ENCODE results near the gene CST9.
"Not testable (repeated sequence)": the region's sequence is repeated elsewhere in the genome, so short reads cannot be mapped to it uniquely, and the experiment has no call there.

Gene CST9

GRCh38 chr20:23588434-23589403 lies 17.0 kb downstream of the CST9 start:
- no peak for DNase-seq

- DNase-seq = no peak
Observed at GRCh38 chr20:23587631-23588030, 18.1 kb downstream of the CST9 start.

DNA sequence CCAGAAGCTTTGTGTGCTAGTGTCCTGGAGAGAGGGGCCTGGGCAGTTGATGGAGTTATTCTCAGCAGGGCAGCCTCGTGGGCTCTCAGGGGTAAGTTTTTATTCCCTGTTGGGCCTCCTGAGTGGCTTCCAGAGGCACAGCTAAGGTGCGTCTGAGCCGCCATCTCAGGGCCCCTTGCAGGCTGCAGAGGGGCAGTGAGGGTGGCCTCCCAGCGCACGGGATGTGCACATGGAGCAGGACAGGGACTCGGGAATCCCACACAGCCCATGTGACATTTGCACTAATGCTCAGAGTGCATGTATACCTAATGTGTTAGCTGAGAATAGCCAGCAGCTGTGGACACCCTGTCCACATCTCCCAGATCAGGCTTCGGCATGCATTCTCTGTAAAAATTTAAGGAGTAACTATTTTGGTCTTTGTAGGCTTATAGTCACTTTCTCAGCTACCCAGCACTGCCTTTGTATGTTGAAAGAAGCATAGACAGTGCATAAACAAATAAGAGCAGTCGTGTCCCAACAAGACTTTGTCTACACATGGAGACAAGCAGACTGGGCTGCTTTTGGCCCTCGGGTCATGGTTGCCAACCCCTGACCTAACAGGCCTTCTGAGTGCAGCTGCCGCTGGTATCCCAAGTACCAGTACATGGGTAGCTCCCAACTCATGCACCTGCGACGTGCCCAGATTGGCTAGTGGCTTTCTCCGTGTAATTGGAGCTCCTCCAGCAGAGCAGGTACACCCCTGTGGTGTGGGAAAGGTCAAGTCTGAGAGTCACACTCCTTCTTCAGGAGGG lies 18.8 kb downstream of the CST9 start:
- DNase-seq = no peak

DNA sequence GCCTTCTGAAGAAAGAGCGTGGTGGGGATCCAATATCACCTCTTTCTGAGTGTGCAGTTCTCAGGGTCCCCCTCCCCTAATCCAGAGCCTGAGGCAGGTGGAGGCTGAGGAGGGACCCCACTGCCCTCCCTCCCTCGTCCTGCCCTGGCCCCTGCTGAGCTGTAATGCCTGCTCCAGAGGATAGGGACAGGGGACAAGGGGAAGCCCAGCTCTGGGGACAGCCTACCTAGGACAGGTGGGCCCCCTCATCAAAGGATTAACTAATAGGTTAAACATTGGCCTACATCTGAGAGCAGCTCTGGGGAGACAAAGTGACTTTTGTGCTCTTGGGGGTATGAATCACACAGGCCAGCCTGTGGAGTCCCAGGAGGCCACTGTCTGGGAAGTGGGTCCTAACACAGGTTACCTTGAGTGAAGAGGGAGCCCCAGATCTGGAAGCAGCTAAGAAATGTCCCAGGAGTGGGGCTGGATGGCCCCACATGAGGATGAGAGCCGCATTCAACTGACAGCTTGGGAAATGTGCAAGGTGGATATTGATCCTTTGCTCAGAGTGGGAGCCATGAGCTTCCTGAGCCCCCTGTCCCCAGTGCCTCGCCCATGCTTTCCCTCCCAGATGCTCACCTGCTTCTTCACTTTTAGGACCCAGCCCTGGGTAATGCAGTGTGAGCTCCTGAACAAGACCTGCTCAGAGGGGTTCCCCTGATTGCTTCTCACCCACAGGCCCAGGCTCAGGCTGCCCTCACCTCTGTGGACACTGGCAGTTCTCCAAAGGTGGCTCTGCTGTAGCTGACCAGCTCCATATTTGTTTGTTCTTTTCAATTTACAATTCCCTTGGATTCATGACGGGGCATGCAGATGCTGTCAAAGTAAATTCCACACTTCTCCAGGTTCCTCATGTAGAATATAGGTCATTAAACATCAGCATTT lies 19.6 kb downstream of the CST9 start:
- DNase-seq = no peak

- DNase-seq = no peak
Observed at GRCh38 chr20:23585449-23585807, 20.3 kb downstream of the CST9 start.

- no peak for DNase-seq
Observed at GRCh38 chr20:23584434-23585199, 21.1 kb downstream of the CST9 start.

DNA sequence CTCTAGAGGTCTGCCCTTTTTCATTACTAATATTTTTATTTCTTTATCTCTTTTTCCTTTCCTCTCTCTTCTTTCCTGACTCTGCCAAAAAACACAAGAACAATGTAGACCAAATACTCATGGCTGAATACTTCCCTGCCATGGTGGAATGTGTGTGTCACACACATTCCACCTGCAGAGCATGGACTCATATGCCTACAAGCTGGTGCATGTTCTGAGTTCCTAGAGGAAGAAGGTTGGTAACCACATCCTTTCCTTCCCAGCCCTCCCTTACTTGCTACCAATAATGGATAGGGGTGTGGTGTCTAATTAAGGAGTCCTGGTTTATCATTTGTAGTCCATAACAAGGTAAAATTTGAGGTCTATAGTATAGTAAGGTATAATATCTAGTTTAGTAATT lies 22.2 kb downstream of the CST9 start:
- no peak for DNase-seq

GRCh38 chr20:23582293-23582692 lies 23.4 kb downstream of the CST9 start:
- DNase-seq = no peak

GRCh38 chr20:23581833-23582232 lies 23.9 kb downstream of the CST9 start:
- not testable (repeated sequence) for DNase-seq

DNA sequence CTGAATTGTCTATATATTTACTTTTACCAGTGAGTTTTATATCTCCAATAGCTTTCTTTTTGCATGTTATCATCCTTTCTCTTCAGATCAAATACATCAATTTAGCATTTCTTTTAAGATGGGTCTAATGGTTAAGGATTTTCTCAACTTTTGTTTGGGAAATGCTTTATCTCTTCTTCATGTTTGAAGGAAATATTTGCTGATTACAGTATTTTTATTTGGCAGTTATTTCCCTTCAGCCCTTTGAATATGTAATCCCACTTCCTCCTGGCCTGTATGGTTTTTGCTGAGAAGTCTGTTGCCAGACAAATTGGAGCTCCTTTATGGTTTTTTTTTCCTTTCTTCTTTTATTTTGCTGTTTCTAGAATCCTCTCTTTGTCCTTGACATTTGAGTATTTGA lies 30.7 kb downstream of the CST9 start:
- no peak for DNase-seq

DNA sequence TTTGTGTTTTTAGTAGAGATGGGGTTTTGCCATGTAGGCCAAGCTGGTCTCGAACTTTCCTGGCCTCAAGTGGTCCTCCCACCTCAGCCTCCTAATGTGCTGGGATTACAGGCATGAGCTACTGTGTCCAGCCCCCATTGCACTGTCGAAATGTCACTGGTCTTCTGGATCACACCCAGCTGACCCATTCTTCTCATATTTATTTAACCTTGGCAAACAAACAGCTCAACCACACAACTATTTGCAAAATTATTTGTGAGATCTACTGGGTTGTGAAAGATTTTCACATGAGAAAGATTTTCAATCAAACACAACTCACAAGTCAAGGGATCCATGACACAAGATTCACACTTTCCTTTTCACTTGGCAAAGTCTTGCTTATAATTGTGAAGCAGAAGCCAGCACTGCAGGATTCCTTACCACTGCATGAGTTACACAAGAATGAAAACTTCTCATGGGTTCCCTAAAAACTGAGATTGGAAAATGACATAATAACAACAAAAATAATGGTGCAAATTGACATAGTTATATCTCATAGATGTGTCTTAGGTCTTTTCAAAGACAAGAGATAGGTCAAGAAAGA lies 35.4 kb downstream of the CST9 start:
- no peak for DNase-seq

- DNase-seq = no peak
Observed at GRCh38 chr20:23569570-23569969, 36.1 kb downstream of the CST9 start.

DNA sequence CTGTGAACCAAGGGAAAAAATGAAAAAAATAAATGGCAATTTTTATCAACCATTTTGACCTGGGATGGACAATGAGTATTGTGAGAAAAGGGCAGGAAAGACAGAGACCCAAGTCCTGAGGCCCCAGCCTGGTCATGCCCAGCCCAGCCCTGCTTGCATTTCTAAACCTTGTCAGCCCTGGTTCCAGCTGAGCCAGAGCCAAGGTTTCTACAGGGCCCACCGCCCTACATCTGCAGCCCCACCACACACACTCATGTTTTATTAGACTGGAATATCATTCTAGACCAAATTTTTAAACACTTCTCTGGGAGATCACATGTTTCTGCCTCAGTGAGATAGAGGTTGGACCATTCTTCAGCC lies 36.8 kb downstream of the CST9 start:
- DNase-seq = no peak

DNA sequence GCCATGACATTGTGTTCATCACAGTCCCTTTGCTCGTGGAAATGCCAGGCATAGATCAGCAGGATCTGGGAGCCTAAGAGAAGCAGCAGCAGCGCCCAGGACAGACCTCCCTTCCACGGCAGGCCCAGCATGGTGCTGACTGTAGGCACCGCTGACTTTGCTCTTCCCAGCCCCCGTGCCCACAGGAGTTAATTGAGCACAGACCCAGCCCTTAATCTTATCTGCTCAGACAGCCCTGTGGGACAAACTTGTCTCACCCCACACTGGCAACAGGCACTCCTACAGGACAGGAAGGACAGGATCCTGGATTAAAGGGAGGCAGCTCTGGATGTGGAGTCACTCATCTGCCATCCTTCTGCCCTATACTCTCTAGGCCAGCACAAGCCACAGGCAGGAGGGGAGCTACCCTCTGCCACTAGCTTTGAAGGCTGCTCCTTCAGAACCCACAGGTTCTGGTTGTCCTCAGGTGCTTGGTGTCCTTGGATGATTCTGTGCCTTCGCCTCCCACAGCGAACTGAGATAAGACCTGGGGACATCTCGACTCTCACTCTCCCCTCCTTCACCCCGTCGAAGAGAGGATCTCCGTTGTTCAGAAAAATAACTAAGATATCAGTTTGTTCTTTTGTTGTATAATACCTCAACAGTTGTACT lies 37.3 kb downstream of the CST9 start, which contains the start of gene CST9L:
TSS of gene CST9L (minus strand) at position 165 of the 651 bp plus-strand sequence. CDS start at position 131, 34 bp downstream.
- DNase-seq = no peak

DNA sequence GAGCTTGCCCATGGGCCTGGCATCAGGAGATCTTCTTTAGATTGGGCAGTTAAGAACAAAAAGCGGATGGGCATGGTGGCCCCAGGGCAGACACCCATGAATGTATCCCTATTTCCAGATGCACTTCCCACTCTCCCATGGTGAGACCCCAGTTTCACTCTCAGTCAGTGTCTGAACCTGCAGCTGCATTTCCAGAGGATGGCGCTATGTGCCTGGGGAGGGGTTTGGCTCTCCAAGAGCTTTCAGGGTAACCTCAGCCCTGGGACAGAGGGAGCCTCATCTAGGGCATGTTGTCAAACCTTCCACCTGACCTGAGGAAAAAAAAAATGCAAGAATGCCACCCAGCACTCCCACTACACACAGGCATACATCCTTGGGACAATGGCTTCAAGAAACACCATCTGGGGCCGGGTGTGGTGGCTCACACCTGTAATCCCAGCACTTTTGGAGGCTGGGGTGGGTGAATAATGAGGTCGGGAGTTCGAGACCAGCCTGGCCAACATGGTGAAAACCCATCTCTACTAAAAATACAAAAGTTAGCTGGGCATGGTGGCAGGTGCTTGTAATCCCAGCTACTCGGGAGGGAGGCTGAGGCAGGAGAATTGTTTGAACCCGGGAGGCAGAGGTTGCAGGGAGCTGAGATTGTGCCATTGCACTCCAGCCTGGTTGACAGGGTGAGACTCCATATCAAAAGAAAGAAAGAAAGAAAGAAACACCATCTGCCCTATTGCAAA lies 39.4 kb downstream of the CST9 start:
- no peak for DNase-seq

- no peak for DNase-seq
Observed at GRCh38 chr20:23565503-23566045, 40.1 kb downstream of the CST9 start.

- DNase-seq = no peak
Observed at GRCh38 chr20:23564927-23565326, 40.8 kb downstream of the CST9 start.

- no peak for DNase-seq
Observed at GRCh38 chr20:23562721-23563342, 42.9 kb downstream of the CST9 start.
